OCI-LY3 (cell line): ENCODE results near the gene DLX5.
A peak's percentile ranks its signal among the peaks of the same experiment; 100 is the strongest.

Experiments
- H2AFZ ChIP-seq: fragments of 200-600, 300-600 bp; shearing (Covaris generic); 2 replicates; pipeline ENCODE4 v1.6.0; 2014; ENCODE audit warnings: antibody characterized with exemption, low read depth, low read length
- H3K27ac ChIP-seq: fragments of 200-600, 300-600 bp; sonication (generic); 2 replicates; pipeline ENCODE4 v1.5.1; 2014; ENCODE audit warnings: mild to moderate bottlenecking, low read length, moderate library complexity, mixed read lengths
- H3K27me3 ChIP-seq: fragments of 200-600, 300-600 bp; sonication (generic); 2 replicates; pipeline ENCODE4 v1.6.1; 2014; ENCODE audit warnings: low read depth, low read length, mixed read lengths
- H3K36me3 ChIP-seq: fragments of 200-600, 300-600 bp; sonication (generic); replicated peaks from 2 replicates; pipeline ENCODE3; 2014; ENCODE audit warnings: low read depth, low read length, mixed read lengths
- H3K4me1 ChIP-seq: fragments of 300-600, 200-600 bp; sonication (generic); 2 replicates; pipeline ENCODE4 v1.6.1; 2014; ENCODE audit warnings: low read length, mixed read lengths
- H3K4me2 ChIP-seq: fragments of 200-600, 300-600 bp; sonication (generic); 2 replicates; pipeline ENCODE4 v1.6.1; 2014; ENCODE audit warnings: low read length, mixed read lengths
- H3K4me3 ChIP-seq: fragments of 300-600, 200-600 bp; sonication (generic); 2 replicates; pipeline ENCODE4 v1.5.1; 2014; ENCODE audit warnings: antibody characterized with exemption, mild to moderate bottlenecking, low read length, moderate library complexity
- H3K79me2 ChIP-seq: fragments of 300-600, 200-600 bp; shearing (Covaris generic); 2 replicates; pipeline ENCODE4 v1.6.1; 2014; ENCODE audit warnings: mild to moderate bottlenecking, low read length, mixed read lengths
- H3K9ac ChIP-seq: fragments of 300-600, 200-600 bp; shearing (Covaris generic); 2 replicates; pipeline ENCODE4 v1.6.0; 2014; ENCODE audit warnings: mild to moderate bottlenecking, low read length, moderate library complexity
- H3K9me3 ChIP-seq: fragments of 200-600, 300-600 bp; shearing (Covaris generic); 2 replicates; pipeline ENCODE4 v1.6.1; 2014; ENCODE audit warnings: low read length, mixed read lengths; ENCODE audit not compliant: insufficient read depth
- H4K20me1 ChIP-seq: fragments of 200-600, 300-600 bp; sonication (generic); 2 replicates; pipeline ENCODE4 v1.6.1; 2016; ENCODE audit warnings: low read length, mixed read lengths; ENCODE audit not compliant: insufficient read depth
- EZH2phosphoT487 ChIP-seq: fragments of 200-600 bp; shearing (Covaris generic); IDR thresholded peaks from 2 replicates; pipeline ENCODE4 v1.6.1; 2018; ENCODE audit warnings: antibody characterized with exemption, mixed run types, low read depth
- TF ChIP-seq, protein P1 (sequence below): fragments of 200-600, 300-600 bp; sonication (generic); IDR thresholded peaks from 2 replicates; pipeline ENCODE4 v1.5.1; 2014; ENCODE audit warnings: antibody characterized with exemption, low read length, low read depth

Gene DLX5

DNA sequence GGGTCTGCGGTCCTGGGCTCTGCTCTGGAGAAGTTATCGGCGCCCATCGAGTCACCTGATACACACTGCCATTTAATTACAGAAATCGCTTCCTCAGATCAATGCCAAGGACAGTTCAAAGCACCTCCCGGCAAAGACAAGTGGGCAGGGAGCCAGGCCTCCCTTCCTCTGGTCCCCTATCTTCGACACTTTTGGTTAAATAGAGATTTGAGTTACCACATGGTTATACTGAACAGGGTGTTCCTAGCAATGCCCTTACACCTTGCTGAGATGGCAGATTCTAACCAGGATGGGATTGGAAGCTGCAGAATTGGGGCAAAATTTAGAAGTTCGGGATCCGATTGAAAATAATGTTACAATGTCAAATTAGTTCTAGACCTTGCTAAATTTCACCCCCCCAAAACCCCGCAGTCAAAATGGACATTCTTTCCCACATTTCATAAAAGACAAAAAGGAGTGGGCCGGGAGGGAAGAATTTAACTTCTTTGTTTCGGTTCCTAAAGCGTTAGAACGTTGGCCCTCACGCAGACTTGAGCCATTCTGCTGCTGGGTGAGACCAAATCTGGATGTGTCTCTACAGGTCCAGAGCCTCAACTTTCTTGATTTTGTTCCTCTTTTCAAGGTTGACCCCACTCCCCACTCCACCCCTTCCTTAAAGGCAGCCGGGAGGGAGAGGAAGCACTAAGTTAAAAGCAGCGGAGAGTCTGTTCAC lies 2.2 kb upstream of the DLX5 start:
- Histone ChIP-seq H3K79me2 (no peaks in the 10 kb centered on the region), H3K4me3 (peak overlapping the region; percentile 54), H3K9ac (peak overlapping the region; percentile 5; the same call in 1 of the 2 replicates), H3K4me2 (peak overlapping the region; percentile 64), H3K36me3 (no peaks in the 10 kb centered on the region), H3K9me3 (no peaks in the 10 kb centered on the region), H2AFZ (peak overlapping the region; percentile 61), H3K27ac (no peak overlapping the region), H3K4me1 (peaks cover 6% of the 10 kb centered on the region; the same call in 1 of the 2 replicates), H3K27me3 (no peaks in the 10 kb centered on the region), H4K20me1 (no peaks in the 10 kb centered on the region)
- TF ChIP-seq EZH2phosphoT487, result no peak
- TF ChIP-seq, protein P1, sequence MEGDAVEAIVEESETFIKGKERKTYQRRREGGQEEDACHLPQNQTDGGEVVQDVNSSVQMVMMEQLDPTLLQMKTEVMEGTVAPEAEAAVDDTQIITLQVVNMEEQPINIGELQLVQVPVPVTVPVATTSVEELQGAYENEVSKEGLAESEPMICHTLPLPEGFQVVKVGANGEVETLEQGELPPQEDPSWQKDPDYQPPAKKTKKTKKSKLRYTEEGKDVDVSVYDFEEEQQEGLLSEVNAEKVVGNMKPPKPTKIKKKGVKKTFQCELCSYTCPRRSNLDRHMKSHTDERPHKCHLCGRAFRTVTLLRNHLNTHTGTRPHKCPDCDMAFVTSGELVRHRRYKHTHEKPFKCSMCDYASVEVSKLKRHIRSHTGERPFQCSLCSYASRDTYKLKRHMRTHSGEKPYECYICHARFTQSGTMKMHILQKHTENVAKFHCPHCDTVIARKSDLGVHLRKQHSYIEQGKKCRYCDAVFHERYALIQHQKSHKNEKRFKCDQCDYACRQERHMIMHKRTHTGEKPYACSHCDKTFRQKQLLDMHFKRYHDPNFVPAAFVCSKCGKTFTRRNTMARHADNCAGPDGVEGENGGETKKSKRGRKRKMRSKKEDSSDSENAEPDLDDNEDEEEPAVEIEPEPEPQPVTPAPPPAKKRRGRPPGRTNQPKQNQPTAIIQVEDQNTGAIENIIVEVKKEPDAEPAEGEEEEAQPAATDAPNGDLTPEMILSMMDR, result no peak

DNA sequence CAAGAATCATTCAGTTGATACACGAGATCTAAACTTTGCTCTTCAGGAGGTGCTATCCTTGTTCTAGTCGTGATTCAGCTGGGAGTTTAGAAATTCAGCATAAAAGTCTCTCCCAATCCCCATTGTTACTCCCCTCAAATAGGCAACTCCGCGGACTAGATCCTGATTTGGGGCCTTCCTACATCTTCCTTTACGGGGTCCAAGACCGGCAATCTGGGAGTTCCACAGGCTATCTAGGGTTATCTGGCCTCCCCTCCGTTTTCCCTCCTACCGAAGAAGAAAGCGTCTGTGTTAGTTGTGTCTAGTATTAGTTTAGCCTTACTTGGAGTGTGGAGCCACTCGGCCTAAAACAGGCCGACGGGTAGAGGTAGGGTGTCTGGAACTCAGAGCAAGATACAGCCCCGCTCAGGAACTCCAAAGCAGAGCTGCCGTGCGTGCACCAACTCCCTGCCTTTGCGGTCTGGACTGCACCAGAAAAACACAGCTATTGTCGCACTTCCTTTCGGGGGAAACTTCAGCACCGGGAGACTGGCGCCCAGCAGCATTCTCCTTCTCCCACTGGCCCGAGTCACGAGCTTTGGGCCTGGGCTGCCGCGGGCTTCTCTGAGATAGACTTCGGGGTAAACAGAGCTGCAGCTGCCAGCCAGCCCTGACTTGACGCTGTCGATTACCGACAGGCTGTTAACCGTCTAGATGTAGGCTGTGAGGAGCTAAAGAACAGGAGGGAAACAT lies 1.5 kb upstream of the DLX5 start:
- TF ChIP-seq EZH2phosphoT487, result no peak
- TF ChIP-seq, protein P1, result no peak
- Histone ChIP-seq H4K20me1 (no peaks in the 10 kb centered on the region), H3K9ac (no peak overlapping the region), H3K4me2 (no peak overlapping the region), H3K27me3 (no peaks in the 10 kb centered on the region), H3K79me2 (no peaks in the 10 kb centered on the region), H3K9me3 (no peaks in the 10 kb centered on the region), H3K36me3 (no peaks in the 10 kb centered on the region), H3K4me1 (peaks cover 6% of the 10 kb centered on the region; the same call in 1 of the 2 replicates), H3K4me3 (no peak overlapping the region), H2AFZ (no peak overlapping the region), H3K27ac (no peak overlapping the region)

DNA sequence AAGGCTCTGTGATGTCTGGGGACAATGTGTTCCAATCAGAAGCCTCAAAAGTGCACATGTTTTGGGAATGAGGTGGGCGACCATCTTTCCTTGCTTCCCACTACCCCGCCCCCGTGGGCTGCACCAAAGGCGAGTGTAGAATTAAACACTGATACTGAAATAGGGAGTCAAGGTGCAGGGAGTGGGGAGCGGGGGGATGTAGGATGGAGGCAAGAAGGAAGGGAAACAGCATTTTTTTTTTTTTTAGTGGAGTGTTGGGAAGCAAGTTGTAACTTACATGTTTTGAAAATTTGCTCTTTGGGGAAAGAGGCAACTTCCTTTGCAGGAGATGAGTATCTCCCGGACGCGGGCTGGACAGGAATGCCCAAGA lies 484 bp upstream of the DLX5 start:
- Histone ChIP-seq H3K4me2 (no peak overlapping the region), H3K4me1 (peaks cover 6% of the 10 kb centered on the region; the same call in 1 of the 2 replicates), H3K4me3 (no peak overlapping the region), H3K27ac (no peak overlapping the region), H3K79me2 (no peaks in the 10 kb centered on the region), H3K36me3 (no peaks in the 10 kb centered on the region), H3K9ac (no peak overlapping the region), H3K27me3 (no peaks in the 10 kb centered on the region), H2AFZ (no peak overlapping the region), H3K9me3 (no peaks in the 10 kb centered on the region), H4K20me1 (no peaks in the 10 kb centered on the region)
- TF ChIP-seq EZH2phosphoT487, result no peak
- TF ChIP-seq, protein P1, result no peak
